HG03571 (cell line): ENCODE results near the gene EEF1A2.
"Not testable (repeated sequence)": the region's sequence is repeated elsewhere in the genome, so short reads cannot be mapped to it uniquely, and the experiment has no call there.

Source experiments
- ATAC-seq: cut with Tn5 transposase; IDR thresholded peaks from one replicate; pipeline ENCODE4 v1.9.1; 2021; ENCODE audit not compliant: unreplicated experiment

Gene EEF1A2

GRCh38 chr20:63520934-63521601, 22.2 kb upstream of the EEF1A2 start:
- peak; percentile 32 for ATAC-seq

DNA sequence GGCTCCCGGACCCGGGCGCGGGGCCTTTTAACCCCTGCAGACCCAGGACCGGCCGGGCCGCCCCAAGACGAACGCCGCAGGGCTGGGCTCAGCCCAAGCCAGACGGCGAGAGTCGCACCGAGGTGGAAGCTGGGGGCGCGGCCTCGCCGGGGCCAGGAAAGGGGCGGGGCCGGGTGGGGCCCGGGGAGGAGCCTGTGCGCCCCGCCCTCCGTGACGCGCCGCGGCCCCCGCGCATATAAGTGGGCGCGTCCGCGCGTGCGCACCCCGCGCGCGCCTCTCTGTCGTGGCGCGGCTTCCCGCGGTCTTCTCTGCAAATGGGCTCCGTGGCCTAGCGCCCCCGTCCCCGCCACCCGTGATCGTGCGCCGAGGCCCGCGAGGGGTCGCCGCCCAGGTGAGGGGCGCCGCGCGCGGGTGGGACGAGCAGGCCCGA, 21.6 kb upstream of the EEF1A2 start, which contains the start of gene PPDPF:
Gene PPDPF, plus strand, starts transcription at position 262 of the 430 bp plus-strand sequence. CDS start 544 bp downstream, outside the sequence.
- ATAC-seq: peak; percentile 54

DNA sequence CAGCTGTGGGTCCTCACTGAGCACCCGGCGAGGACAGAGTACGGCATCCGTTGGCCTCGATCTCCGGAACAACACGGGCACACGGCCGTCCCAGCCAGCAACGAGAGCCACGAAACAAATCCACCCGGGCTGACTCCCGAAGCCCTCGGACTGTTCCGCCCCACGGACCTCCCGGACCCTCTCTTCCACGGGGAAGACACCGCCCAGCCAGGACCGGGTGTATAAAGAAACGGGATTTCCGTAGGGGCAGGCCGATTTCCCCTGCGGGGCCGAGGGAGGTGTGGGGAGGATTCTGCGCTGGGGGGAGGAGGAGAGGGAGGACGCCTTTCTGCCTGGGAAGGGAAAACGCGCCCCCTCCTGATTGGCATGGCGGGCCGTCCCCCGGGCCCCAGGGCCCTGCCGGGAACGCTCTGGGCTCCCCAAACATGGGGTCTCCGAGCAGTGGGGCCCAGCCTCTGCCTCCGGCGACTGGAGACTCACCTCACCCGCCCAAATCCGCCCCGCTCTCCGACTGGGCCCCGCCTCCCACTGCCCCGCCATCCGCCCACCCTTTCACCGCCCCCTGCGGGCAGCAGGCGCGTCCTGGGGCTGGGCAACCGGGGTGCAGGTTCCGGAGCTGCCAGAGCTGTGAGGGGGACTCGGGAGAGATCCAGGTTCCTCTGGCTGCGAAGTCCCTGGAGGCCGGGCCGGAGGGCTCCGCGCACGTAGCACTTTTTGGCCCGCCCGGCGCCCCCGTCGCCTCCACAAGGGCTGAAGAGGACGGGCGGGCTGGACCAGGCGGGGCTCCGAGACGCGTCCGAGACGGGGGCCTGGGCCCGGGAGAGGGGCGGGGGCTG, 21.0 kb upstream of the EEF1A2 start:
- peak; percentile 31 for ATAC-seq

DNA sequence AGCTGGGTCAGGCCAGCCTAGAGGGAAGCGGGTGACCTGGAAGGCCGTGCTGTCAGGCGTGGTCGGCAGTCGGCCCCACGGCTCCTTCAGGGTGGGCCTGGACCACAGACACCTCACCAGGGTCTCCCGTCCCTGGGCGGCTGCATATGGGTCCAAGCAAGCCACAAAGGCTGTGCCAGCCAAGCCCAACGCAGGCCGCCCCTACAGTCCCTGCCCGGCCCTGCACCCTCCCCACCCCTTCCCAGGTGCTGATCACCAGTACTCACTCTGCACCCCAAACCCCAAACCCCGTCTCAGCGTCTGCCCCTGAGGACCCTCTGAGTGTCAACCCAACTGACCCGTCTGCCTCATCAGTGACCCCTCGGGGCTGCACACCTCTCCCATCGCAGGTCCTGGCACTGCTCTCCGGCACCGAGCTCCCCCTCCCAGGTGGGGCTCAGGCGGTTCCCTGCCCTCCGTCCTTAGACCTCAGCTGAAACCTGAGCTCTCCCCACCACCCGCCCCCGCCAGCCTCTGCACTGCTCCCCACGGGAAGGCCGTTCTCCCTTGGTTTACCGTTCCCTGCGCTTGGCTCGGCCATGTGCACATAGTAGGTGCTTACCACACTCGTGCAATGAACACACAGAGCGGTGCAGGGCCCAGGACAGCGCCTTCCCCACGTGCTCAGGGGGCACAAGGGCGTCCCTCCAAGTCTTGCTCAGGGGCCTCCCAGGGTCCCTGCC, 20.2 kb upstream of the EEF1A2 start:
- ATAC-seq: no peak

DNA sequence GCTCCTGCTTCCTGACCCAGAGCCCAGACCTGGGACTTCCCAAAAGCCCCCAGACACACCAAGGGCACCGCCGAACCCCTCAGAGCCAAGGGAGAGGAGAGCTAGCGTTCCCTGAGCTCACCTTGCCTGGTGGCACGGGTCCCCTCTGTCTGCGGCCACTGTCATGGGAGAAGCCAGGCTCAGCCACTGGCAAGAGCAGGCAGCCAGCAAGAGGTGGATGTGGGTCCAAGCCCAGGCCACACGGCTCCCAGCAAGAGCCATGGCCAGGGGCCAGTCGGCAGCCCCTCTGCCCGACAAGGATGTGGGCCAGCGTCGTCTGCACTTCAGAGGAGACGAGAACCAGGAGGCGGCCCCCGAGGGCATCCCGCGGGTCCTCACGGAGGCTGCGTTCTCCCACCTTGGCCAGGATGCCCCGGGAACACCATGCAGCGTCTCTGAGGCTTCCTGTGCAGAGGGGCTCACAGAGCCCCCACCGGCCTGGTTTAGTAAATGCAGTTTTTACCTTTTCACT, 19.5 kb upstream of the EEF1A2 start:
- ATAC-seq: no peak

GRCh38 chr20:63517376-63518309, 18.8 kb upstream of the EEF1A2 start:
- ATAC-seq: no peak

GRCh38 chr20:63514520-63514919, 15.6 kb upstream of the EEF1A2 start:
- ATAC-seq: not testable (repeated sequence)

GRCh38 chr20:63513207-63513606, 14.3 kb upstream of the EEF1A2 start:
- no peak for ATAC-seq

GRCh38 chr20:63509088-63509564, 10.2 kb upstream of the EEF1A2 start:
- ATAC-seq: no peak

- no peak for ATAC-seq
Observed at GRCh38 chr20:63508072-63508768, 9.3 kb upstream of the EEF1A2 start.

- no peak for ATAC-seq
Observed at GRCh38 chr20:63507083-63507743, 8.3 kb upstream of the EEF1A2 start.

- no peak for ATAC-seq
Observed at GRCh38 chr20:63505723-63506122, 6.8 kb upstream of the EEF1A2 start.

GRCh38 chr20:63505281-63505680, 6.4 kb upstream of the EEF1A2 start:
- no peak for ATAC-seq

GRCh38 chr20:63504642-63505041, 5.8 kb upstream of the EEF1A2 start:
- ATAC-seq: no peak

GRCh38 chr20:63503524-63503923, 4.6 kb upstream of the EEF1A2 start:
- ATAC-seq: no peak

DNA sequence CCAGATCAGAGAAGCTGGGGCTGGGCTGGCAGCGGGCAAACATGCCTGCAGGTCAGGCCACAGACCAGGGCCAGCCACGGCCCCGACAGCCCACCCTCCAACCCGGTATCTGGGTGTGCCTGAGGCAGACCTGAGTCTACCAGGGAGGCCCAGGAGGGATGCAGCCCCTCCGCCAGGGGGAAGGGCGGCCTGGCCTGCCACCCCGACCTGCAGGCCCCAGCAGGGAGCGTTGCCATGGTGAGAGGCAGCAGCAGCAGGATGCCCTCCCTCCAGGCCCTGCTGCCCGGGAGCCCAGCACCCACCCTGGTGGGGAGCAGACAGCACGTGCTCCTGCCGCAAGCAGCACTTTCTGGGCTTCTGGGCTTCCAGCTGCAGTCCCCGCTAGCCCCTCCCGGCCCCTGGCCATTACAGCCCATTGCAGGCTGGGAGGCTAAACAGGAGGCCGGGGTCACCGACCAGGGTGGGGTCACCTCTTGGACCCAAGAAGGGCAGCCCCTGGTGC, 3.8 kb upstream of the EEF1A2 start:
- no peak for ATAC-seq

DNA sequence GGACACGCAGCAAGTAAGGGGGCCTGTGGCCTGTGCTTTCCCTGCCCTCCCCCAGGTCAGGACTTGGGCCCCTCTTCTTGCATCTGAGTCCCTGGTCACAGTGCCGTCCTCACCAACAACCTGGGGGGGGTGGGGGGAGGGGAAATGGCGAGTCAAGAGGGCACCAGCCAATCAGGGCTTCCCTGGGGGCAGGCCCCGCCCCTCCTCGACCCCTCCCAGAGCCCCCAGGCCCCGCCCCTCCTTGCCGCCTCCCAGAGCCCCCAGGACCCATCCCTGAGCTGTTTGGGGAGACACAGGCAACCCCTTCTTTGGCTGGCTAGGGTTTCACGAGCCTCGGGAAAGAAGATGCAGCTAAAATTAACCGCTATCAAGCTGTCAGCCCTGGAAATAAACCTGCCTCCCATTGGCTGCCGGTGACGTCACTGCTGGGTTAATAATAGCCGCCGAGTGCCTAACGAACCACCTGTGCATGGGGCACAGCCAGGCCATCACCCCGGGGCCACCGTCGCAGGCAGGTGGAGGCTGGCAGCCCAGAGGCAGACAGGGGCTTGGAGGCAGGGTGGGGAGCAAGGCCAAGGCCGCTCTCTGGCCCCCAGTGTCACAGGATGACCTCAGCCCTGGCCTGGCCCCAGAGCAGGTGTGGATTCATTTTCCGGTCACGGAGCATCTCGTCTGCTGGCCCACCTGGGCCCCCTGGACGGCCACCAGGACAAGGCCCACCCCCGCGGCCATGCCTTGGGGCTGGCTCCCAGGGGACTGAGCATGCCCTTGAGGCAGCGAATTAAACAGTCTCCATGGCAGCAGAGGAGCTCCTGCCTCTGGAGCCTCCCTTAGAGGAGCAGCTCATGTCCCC, 3.2 kb upstream of the EEF1A2 start:
- no peak for ATAC-seq
